Measurements from ENCODE around the gene ZNF689.
"Not testable (repeated sequence)": the region's sequence is repeated elsewhere in the genome, so short reads cannot be mapped to it uniquely, and the experiment has no call there.

Gene ZNF689

DNA sequence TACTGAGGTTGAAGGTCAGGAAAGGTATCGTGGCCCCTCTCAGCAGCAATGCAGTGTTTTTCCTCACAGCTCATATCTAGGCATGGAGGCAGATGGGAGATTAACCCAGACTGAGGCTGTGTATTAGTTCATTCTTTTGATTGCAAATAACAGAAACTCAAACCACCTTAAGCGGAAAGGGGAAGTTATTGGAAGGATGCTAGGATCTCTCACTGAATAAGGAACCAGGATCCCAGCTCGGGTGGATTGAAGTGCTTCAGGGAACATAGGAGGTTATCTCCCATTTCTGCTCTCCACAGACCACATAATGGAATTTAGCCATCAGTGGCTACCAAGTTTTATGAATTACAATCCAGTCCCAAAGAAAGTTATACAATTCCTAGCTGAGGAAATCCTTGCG, 8.2 kb downstream of the ZNF689 start:
- DNase-seq (ENCODE audit: low read depth in 1 of 2, low spot score in 1 of 2), result no peak

DNA sequence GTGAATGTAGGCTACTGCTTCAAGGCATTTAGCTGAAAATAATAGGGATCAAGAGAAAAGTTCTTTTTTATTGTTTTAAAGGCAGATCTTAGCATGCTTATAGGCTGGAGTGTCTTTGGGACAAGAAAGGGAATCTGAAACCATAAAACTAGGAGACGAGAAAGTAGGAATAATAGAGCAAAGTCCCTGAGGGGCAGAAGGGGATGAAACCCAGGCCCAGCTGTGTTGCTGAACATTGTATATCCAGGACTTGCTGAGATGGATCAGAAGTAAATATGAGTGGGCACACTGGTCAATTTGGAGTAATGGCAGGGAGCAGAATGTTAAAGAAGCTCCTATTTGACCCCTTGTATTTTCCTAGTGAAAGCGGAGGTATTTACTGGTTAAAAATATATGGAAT, 9.3 kb downstream of the ZNF689 start:
- DNase-seq (ENCODE audit: low read depth in 1 of 2, low spot score in 1 of 2), result no peak

DNA sequence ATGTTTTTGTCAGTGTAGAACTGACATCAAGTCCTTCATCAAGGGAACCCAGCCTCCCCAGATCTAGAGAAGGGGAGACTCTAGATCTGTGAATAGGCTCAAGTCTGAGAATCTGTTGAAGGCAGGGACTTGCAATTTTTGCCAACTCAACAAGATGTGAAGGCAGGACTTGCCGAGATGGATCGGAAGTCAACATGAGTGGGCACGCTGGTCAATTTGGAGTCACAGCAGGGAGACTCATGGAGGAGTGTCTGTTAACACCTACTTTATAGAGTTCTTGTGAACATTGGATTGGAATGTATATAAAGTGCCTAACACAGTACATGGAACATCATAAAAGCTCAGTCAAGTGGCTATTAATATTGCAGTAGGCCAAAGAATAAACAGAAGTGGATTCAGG, 10.0 kb downstream of the ZNF689 start:
- DNase-seq (ENCODE audit: low read depth in 1 of 2, low spot score in 1 of 2), result no peak

DNA sequence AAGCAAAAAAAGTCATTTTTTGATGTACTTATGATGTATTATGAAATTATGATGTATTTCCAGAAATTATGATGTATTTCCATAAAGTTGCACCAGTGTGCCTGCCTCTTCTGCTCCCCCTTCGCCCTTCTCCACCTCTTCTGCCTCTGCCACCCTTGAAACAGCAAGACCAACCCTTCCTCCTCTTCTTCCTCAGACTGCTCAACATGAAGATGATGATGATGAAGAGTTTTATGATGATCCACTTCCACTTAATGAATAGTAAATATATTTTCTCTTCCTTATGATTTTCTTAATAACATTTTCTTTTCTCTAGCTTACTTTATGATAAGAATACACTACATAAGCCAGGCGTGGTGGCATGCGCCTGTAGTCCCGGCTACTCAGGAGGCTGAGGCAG, 17.3 kb downstream of the ZNF689 start:
- no peak for DNase-seq (ENCODE audit: low read depth in 1 of 2, low spot score in 1 of 2)

DNA sequence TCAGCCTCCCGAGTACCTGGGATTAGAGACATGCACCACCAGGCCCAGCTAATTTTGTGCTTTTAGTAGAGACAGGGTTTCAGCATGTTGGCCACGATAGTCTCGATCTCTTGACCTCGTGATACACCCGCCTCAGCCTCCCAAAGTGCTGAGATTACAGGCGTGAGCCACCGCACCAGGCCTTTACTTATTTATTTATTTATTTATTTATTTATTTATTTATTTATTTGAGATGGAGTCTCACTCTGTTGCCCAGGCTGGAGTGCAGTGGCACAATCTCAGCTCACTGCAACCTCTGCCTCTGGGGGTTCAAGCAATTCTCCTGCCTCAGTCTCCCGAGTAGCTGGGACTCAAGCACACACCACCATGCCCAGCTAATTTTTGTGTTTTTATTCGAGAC, 19.3 kb downstream of the ZNF689 start:
- not testable (repeated sequence) for DNase-seq (ENCODE audit: low read depth in 1 of 2, low spot score in 1 of 2)

DNA sequence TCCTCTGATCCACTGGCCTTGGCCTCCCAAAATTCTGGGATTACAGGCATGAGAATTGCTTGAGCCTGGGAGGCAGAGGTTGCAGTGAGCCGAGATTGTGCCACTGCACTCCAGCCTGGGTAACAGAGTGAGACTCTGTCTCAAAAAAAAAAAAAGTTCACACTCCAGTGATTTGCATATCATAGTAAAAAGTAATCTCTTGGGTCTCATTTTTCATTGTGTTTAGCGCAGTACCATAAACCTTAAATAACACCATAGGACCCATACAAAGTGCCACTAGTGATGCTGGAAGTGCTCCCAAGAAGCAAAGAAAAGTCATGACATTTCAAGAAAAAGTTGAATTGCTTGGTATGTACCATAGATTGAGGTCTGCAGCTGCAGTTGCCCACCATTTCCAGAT, 20.6 kb downstream of the ZNF689 start:
- not testable (repeated sequence) for DNase-seq (ENCODE audit: low read depth in 1 of 2, low spot score in 1 of 2)

DNA sequence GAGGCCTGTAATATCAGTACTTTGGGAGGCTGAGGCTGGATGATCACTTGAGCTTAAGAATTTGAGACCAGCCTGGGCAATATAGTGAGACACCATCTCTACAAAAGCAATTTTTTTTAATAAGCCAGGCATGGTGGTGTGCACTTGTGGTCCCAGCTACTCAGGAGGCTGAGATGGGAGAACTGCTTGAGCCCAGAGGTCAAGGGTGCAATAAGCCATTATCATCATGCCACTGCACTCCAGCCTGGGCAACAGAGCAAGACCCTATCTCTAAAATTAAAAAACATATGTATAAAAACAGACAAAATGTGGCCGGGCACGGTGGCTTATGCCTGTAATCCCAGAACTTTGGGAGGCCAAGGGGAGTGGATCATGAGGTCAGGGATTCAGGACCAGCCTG, 21.5 kb downstream of the ZNF689 start:
- no peak for DNase-seq (ENCODE audit: low read depth in 1 of 2, low spot score in 1 of 2)

DNA sequence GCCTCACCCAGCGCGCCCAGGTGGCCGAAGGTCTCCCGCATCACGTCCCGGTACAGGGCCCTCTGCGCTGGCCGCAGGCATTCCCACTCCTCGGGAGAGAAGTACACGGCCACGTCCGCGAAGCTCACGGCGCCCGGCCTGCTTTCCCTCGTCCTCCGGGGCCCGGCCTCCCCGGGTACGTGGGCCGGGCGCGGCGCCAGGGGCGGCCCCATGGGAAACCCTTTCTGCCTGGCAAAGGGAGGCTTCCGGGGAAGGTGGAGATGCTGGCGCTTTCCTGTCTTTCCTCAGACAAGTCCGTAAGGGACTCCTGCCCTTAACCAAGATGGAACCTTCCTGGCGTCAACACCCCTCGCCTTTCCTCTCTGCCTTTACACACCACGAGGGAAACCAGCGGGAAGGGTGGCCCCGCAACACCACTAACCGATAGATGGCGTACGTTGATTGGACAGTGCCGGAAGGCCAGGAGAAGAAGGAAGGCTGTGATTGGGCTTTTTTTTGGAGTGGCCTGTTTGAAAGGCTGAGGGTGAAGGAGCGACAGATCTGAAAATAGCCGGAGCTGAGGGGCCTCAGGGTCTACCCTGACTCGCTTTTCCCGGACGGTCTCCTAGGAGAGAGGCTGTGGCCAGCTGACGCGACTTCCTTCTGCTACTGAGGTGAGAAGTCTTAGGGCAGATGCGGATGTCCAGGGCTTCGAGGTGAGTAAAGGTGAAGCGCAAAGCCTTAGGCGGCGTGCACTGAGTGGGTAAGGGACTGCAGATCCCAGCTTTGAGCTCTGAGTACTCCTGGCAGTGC, 24.6 kb downstream of the ZNF689 start, which contains the start of gene ZNF785:
TSS of gene ZNF785 (minus strand) at position 298 of the 792 bp plus-strand sequence. CDS start at position 212, 86 bp downstream.
- peak; percentile 75 to 83 for DNase-seq (ENCODE audit: low read depth in 1 of 2, low spot score in 1 of 2)

DNA sequence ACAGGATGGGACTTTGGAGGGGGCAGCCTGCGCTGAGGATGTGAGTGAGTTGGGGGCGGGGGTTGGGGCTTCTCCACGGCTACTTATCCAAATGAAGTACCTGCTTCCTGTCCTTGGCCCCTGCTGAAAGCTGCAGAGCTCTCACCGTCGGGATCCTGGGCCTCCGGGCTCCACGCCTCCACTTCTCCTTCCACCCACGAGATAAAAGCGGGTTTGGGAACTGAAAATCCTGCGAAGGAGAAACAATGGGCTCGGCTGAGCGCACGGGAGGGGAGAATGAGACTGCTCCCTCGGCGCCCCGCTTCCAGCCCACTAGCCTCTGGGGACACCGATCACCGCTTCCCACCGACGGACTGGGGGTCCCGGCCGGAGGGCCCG, 25.2 kb downstream of the ZNF689 start:
- DNase-seq (ENCODE audit: low read depth in 1 of 2, low spot score in 1 of 2), result no peak

DNA sequence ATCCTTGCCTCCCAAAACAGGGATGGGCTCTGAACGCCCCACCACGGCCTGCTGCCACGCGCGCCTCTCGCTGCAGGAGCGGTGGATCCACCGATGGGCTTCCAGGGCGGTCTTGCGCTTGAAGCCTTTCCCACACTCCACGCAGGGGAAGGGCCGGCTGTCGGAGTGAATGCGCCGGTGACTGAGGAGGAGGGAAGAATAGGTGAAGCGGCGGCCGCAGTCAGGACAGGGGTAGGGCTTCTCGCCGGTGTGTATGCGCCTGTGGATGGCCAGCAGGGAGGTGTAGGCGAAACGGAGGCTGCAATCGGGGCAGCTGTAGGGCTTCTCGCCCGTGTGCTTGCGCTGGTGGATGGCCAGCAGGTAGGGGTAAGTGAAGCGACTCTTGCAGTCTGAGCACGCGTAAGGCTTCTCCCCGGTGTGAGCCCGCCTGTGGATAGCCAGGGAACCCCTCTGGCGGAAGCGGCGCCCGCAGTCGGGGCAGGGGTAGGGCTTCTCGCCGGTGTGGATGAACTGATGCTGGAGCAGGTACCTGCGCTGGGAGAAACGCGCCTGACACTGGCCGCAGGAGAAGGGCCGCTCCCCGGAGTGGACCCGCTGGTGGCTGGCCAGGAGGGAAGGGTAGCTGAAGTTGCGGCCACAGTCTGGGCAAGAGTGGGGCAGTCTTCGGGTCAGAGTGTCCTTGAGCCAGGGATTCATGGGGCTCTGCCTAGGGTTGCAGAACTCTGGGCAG, 27.4 kb downstream of the ZNF689 start:
- no peak for DNase-seq (ENCODE audit: low read depth in 1 of 2, low spot score in 1 of 2)

DNA sequence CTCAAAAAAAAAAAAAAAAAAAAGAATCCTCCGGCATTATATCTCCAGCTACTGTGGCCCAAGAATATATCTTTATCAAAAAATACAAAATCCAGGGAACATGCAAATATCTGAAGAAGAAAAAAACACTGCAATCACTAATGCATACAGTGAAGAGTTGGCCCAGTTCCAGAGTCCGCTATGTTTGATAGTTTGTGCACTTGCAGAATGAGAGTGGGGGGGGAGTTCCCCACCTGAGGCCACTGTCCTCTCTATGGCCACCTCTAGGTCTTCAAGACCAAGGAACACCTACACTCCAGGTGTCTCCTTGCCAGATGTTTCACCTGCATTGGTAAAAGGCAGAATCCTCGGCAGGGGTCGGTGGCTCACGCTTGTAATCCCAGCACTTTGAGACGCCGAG, 28.7 kb downstream of the ZNF689 start:
- no peak for DNase-seq (ENCODE audit: low read depth in 1 of 2, low spot score in 1 of 2)

DNA sequence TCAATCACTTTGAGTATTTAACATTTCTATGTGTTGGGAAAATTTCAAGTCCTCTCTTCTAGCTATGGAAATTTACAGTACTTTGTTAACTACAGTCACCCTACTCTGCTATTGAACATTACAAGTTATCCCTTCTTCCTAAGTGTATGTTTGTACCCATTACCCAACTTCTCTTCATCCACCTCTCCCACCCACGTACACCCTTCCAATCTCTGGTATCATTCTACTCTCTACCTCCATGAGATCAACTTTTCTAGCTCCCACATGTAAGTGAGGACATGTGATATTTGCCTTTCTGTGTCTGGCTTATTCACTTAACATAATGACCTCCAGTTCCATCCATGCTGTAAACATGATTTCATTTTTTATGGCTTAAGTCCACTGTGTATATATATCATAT, 35.5 kb downstream of the ZNF689 start:
- DNase-seq (ENCODE audit: low read depth in 1 of 2, low spot score in 1 of 2), result no peak

DNA sequence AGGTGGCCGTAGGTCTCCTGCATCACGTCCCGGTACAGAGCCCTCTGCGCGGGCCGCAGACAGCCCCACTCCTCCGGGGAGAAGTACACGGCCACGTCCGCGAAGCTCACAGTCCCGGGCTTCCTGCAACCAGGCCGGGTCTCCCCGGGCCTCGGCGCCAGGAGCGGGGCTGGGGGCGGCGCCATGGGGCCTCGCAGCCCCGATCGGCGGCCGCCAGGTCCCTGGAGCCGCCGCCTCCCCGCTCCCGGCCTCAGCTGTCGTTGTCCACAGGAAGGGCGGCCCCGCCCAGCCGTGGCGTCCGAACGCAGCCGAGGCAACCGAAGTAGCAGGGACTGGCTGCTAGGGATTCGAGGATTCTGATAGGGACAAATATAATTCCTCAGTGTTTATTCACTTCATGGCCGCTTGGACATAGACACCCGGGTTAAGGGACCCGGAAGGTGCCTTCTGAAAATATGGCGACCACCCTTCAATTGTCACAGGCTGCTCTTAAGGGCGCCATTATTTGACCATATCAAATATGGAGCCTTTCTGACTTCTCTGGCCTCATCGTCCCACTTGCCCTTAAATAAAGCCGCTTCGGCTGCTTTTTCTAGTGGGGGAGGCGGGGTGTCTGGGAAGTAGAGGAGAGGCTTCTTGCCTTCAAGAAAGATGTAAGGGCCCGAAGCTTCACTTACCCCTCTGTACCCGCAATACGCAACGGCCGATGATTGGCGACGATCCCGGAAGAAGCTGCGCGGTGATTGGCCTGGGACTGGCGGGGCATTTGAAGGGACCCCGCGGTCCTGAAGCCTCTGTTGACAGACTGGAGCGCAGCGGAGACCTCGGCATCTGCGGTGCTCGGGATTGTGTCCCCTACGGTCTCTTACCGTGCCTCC, 38.5 kb downstream of the ZNF689 start, which contains the start of gene ZNF688:
TSS of gene ZNF688 (minus strand) at position 270 of the 878 bp plus-strand sequence. CDS start at position 185, 85 bp downstream.
- DNase-seq (ENCODE audit: low read depth in 1 of 2, low spot score in 1 of 2), result peak; percentile 81 to 86

DNA sequence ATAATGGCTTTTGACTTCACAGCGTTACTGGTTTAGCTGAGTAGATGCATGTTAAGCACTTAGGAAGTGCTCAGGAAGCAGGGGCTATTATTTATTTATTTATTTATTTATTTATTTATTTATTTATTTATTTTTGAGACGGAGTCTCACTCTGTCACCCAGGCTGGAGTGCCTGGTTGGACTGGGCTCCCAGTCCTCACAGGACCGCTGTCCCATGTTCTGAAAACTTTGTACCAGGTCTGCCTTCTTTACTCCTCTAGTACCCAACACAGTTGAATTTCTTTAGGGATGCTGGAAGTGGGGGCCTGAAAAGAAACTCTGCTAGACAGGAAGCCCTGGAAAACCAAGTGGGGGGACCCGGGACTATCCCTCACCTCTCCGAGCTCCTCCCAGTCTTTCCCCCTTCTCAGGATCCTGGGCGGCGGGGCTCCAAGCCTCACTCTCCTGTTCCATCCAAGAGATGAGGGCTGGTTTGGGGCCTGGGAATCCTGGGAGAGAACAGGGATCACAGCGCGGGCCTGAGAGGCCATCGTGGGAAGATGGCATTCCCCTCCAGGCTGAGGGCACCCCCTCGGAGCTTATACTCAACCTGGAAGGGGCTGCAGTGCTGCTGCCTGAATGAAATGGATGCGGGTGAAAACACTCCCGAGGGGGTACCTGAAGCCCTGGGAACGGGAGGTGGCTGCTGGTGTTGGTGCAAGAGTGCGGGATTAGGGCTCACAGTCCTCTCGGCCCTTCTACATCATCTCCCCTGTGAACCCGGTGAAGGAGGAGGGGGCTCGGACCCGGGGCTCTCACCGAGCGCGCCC, 39.3 kb downstream of the ZNF689 start:
- no peak for DNase-seq (ENCODE audit: low read depth in 1 of 2, low spot score in 1 of 2)

DNA sequence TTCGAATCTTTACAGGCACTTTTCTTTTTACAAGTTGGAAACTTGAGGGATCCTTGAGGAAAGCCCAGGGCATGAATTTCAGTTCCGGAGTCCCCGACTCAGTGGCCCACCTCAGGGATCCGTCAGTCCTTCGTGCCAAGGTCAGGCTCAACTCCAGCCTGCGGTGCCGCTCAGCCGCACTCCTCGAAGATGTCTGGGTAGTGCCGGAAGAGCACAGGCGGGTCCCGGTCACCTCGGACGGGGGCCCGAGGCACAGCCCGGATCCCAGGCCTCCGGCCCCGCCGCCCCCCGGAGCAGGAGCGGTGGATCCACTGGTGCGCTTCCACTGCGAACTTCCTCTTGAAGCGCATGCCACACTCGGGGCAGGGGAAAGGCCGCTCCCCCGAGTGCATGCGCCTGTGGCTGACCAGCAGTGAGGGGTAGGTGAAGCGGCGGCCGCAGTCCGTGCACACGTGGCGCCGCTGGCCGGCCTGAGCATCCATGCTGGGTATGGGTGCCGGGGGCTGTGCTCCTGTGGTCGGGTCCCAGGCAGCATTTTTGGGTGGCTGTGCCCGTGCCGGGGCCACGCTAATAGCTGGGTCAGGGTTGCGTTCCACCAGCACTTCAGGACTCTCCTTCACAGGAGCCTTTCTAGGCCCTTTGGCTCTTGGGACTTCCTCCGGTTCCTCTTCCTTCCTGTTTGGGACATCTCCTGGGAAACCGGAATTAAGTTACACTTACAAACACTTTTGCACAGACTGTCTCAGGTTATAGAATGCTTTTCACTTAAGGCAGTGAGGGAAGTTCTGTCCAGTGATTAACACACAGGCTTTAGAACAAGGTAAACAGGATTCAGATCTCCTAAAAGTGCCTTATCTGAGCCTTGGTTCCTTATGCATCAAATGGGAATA, 40.2 kb downstream of the ZNF689 start:
- DNase-seq (ENCODE audit: low read depth in 1 of 2, low spot score in 1 of 2), result no peak

DNA sequence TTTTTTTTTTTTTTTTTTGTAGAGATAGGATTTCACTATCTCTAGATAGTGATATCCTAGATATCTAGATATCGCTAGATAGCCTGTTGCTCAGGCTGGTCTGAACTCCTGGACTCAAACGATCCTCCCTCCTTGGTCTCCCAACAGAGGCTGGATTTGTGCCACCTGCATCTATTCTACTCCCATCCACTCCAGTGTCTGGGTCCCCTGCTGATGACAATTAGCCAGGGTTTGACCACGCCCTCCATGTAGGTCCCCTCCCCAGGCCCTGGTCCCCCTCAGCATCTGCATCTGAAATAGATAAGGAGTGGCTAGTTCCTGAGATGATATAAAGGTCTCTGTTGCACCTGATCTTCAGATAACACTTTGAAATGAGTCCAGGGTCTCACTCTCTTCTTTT, 40.9 kb downstream of the ZNF689 start:
- no peak for DNase-seq (ENCODE audit: low read depth in 1 of 2, low spot score in 1 of 2)

DNA sequence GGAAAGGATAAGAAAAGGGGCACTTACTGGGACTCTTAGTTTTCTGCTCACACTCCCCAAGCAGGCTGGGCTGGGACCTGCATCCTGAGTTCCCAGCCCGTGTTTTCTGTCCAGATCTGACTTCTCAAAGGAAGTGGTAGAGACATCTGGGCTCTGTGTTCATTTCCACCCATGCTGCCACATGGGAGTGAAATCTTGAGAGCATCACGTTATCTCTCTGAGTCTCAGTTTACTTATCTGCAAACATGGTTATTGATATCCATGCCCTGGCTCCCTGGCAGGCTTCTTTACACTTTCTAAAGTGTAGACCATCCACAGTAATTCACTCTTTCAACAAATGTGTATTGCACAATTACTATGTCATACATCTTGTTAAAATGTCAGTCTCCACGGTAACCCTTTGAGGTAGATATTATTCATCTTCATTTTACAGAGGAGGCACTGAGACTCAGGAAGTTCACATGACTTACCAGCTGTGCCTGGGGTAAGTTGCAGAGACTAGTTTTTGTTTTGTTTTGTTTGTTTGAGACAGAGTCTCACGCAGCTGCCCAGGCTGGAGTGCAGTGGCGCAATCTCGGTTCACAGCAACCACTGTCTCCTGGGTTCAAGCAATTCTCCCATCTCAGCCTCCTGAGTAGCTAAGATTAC, 42.1 kb downstream of the ZNF689 start:
- DNase-seq (ENCODE audit: low read depth in 1 of 2, low spot score in 1 of 2), result no peak

DNA sequence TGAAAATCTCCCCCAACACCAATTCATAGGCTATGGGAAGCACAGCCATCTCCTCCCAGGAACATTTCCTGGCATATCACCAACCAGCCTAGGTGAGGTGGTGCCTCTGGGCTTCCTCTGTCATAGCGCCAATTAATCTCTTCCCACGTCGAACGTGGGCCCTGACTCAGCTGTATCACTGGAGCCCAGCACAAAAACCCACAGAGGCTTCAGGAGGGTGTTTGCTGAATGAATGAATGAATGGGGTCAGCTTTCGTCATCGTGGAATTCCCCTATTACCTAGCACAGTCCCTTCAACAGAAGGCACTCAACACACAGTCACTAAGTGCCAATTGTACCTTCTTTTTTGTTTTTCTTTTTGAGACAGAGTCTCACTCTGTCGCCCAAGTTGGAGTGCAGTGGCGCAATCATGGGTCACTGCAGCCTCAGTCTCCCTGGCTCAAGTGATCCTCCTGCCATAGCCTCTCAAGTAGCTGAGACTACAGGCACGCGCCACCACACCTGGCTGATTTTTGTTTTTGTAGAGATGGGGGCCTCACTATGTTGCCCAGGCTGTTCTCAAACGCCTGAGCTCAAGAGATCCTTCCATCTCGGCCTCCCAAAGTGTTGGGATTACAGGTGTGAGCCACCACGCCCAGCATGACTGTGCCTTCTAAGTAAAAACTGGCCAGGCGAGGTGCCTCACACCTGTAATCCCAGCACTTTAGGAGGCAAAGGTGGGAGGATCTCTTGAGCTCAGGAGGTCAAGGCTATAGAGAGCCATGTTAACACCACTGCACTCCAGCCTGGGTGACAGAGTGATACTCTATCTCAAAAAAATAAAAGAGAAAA, 42.8 kb downstream of the ZNF689 start:
- peak in 1 of 2 donors; percentile 44 for DNase-seq (ENCODE audit: low read depth in 1 of 2, low spot score in 1 of 2)

All from stimulated activated CD4-positive, alpha-beta T cell treated with anti-CD3 and anti-CD28 coated beads, Interleukin-15, amount 100 ng/mL, for 1 hour (primary cell).